HEK293 (cell line): ENCODE measurements around the gene KRT20.

Experiments
- HOXC10 ChIP-seq: sonication (generic); formaldehyde crosslinking; IDR thresholded peaks from 2 replicates; pipeline ENCODE4 v1.8.1; 2023; ENCODE audit warnings: mild to moderate bottlenecking, missing genetic modification reagents
- HOXD13 ChIP-seq: sonication (generic); formaldehyde crosslinking; IDR thresholded peaks from 2 replicates; pipeline ENCODE4 v1.8.0; 2022; ENCODE audit warnings: missing genetic modification reagents, borderline replicate concordance
- PRDM10 ChIP-seq: fragments of 450-650 bp; formaldehyde crosslinking; IDR thresholded peaks from 2 replicates; pipeline ENCODE4 v1.5.1; 2016; ENCODE audit warnings: missing biosample characterization, missing genetic modification characterization
- SCRT2 ChIP-seq: fragments of 450-650 bp; formaldehyde crosslinking; IDR thresholded peaks from 2 replicates; pipeline ENCODE4 v1.5.1; 2016; ENCODE audit warnings: missing biosample characterization, missing genetic modification characterization
- SP7 ChIP-seq: fragments of 450-650 bp; formaldehyde crosslinking; IDR thresholded peaks from 2 replicates; pipeline ENCODE4 v1.5.1; 2016; ENCODE audit warnings: missing biosample characterization, missing genetic modification characterization
- WT1 ChIP-seq: fragments of 450-650 bp; formaldehyde crosslinking; IDR thresholded peaks from 2 replicates; pipeline ENCODE4 v1.5.1; 2016; ENCODE audit warnings: missing biosample characterization, missing genetic modification characterization
- ZBTB17 ChIP-seq: fragments of 450-650 bp; formaldehyde crosslinking; IDR thresholded peaks from 2 replicates; pipeline ENCODE4 v1.5.1; 2016; ENCODE audit warnings: missing biosample characterization, missing genetic modification characterization
- ZBTB7A ChIP-seq: fragments of 450-650 bp; formaldehyde crosslinking; IDR thresholded peaks from 2 replicates; pipeline ENCODE4 v1.5.1; 2016; ENCODE audit warnings: low read depth, missing biosample characterization, missing genetic modification characterization
- ZBTB8A ChIP-seq: fragments of 450-650 bp; formaldehyde crosslinking; IDR thresholded peaks from 2 replicates; pipeline ENCODE4 v1.5.1; 2016; ENCODE audit warnings: missing biosample characterization, missing genetic modification characterization
- ZNF280C ChIP-seq: fragments of 450-650 bp; formaldehyde crosslinking; IDR thresholded peaks from 2 replicates; pipeline ENCODE4 v1.5.1; 2016; ENCODE audit warnings: missing biosample characterization, missing genetic modification characterization
- ZNF280D ChIP-seq: fragments of 450-650 bp; formaldehyde crosslinking; IDR thresholded peaks from 2 replicates; pipeline ENCODE4 v1.5.1; 2016; ENCODE audit warnings: missing biosample characterization, missing genetic modification characterization
- ZNF37A ChIP-seq: fragments of 450-650 bp; IDR thresholded peaks from 2 replicates; pipeline ENCODE4 v1.5.1; 2018; ENCODE audit warnings: missing biosample characterization, missing genetic modification characterization
- ZNF521 ChIP-seq: fragments of 450-650 bp; formaldehyde crosslinking; IDR thresholded peaks from 2 replicates; pipeline ENCODE4 v1.5.1; 2017; ENCODE audit warnings: missing biosample characterization, mild to moderate bottlenecking, missing genetic modification characterization
- ZNF560 ChIP-seq: fragments of 450-650 bp; formaldehyde crosslinking; IDR thresholded peaks from 2 replicates; pipeline ENCODE4 v1.5.1; 2017; ENCODE audit warnings: missing biosample characterization, missing genetic modification characterization, borderline replicate concordance
- ZNF610 ChIP-seq: fragments of 450-650 bp; formaldehyde crosslinking; IDR thresholded peaks from 2 replicates; pipeline ENCODE4 v1.5.1; 2016; ENCODE audit warnings: missing biosample characterization, missing genetic modification characterization, borderline replicate concordance
- ZNF654 ChIP-seq: fragments of 450-650 bp; formaldehyde crosslinking; IDR thresholded peaks from 2 replicates; pipeline ENCODE4 v1.5.1; 2016; ENCODE audit warnings: low read depth, missing biosample characterization, missing genetic modification characterization
- ZNF664 ChIP-seq: fragments of 450-650 bp; formaldehyde crosslinking; IDR thresholded peaks from 2 replicates; pipeline ENCODE4 v1.5.1; 2016; ENCODE audit warnings: missing biosample characterization, missing genetic modification characterization
- ZNF704 ChIP-seq: fragments of 450-650 bp; formaldehyde crosslinking; IDR thresholded peaks from 2 replicates; pipeline ENCODE4 v1.5.1; 2016; ENCODE audit warnings: missing biosample characterization, missing genetic modification characterization
- ZNF707 ChIP-seq: fragments of 450-650 bp; formaldehyde crosslinking; IDR thresholded peaks from 2 replicates; pipeline ENCODE4 v1.5.1; 2016; ENCODE audit warnings: missing biosample characterization, missing genetic modification characterization
- ZNF76 ChIP-seq: fragments of 450-650 bp; formaldehyde crosslinking; IDR thresholded peaks from 2 replicates; pipeline ENCODE4; 2016; ENCODE audit warnings: low read depth, missing biosample characterization, missing genetic modification characterization, borderline replicate concordance
- ZNF776 ChIP-seq: fragments of 450-650 bp; formaldehyde crosslinking; IDR thresholded peaks from 2 replicates; pipeline ENCODE4 v1.5.0; 2017; ENCODE audit warnings: missing biosample characterization, missing genetic modification characterization, borderline replicate concordance
- ZNF791 ChIP-seq: fragments of 450-650 bp; formaldehyde crosslinking; IDR thresholded peaks from 2 replicates; pipeline ENCODE4 v1.5.1; 2016; ENCODE audit warnings: missing biosample characterization, missing genetic modification characterization
- ZSCAN30 ChIP-seq: fragments of 450-650 bp; IDR thresholded peaks from 2 replicates; pipeline ENCODE4 v1.5.1; 2018; ENCODE audit warnings: missing biosample characterization, mild to moderate bottlenecking, missing genetic modification characterization, moderate library complexity
- TF ChIP-seq, protein P1 (sequence below): fragments of 450-650 bp; formaldehyde crosslinking; optimal IDR thresholded peaks from 2 replicates; pipeline ENCODE3; 2016; ENCODE audit warnings: missing biosample characterization, mild to moderate bottlenecking, missing genetic modification characterization
- TF ChIP-seq, protein P2 (sequence below): fragments of 450-650 bp; formaldehyde crosslinking; IDR thresholded peaks from 2 replicates; pipeline ENCODE4 v1.5.1; 2016; ENCODE audit warnings: missing biosample characterization, missing genetic modification characterization

KRT20 gene

GRCh38 chr17:40827746-40828453, 57.1 kb downstream of the KRT20 start (continued):
- TF ChIP-seq ZNF280C (tag by site-specific recombination) = no peak
- TF ChIP-seq ZNF776 (tag by site-specific recombination) = no peak
- TF ChIP-seq ZBTB17 (tag by site-specific recombination) = peak; percentile 98
- TF ChIP-seq ZNF704 (tag by site-specific recombination) = no peak
- TF ChIP-seq ZNF791 (tag by site-specific recombination) = no peak
- no peak for TF ChIP-seq ZNF654
- TF ChIP-seq ZNF610 (tag by site-specific recombination) = peak; percentile 53; the same call in 1 of the 2 replicates
- TF ChIP-seq, protein P1, sequence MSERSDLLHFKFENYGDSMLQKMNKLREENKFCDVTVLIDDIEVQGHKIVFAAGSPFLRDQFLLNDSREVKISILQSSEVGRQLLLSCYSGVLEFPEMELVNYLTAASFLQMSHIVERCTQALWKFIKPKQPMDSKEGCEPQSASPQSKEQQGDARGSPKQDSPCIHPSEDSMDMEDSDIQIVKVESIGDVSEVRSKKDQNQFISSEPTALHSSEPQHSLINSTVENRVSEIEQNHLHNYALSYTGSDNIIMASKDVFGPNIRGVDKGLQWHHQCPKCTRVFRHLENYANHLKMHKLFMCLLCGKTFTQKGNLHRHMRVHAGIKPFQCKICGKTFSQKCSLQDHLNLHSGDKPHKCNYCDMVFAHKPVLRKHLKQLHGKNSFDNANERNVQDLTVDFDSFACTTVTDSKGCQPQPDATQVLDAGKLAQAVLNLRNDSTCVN (tag by site-specific recombination) = no peak
- no peak for TF ChIP-seq ZNF280D (tag by site-specific recombination)
- 0 out of 2 replicates have a peak, but pooled peaks have one; percentile 41 for TF ChIP-seq ZSCAN30 (tag by site-specific recombination)
- no peak for TF ChIP-seq HOXC10 (CRISPR knock-in tag)
- no peak for TF ChIP-seq ZNF521 (tag by site-specific recombination)
- no peak for TF ChIP-seq ZNF37A (tag by site-specific recombination)
- no peak for TF ChIP-seq ZNF707 (tag by site-specific recombination)
- peak; percentile 98 for TF ChIP-seq WT1 (tag by site-specific recombination)
- TF ChIP-seq ZBTB7A (tag by site-specific recombination) = no peak
- TF ChIP-seq PRDM10 (tag by site-specific recombination) = peak; percentile 57
- TF ChIP-seq HOXD13 (CRISPR knock-in tag) = no peak
- TF ChIP-seq ZNF664 (tag by site-specific recombination) = no peak
- TF ChIP-seq ZBTB8A (tag by site-specific recombination) = peak; percentile 40
- TF ChIP-seq ZNF560 = no peak
- TF ChIP-seq SP7 = peak; percentile 99
- peak; percentile 37; the same call in 1 of the 2 replicates for TF ChIP-seq SCRT2 (tag by site-specific recombination)
- TF ChIP-seq, protein P2, sequence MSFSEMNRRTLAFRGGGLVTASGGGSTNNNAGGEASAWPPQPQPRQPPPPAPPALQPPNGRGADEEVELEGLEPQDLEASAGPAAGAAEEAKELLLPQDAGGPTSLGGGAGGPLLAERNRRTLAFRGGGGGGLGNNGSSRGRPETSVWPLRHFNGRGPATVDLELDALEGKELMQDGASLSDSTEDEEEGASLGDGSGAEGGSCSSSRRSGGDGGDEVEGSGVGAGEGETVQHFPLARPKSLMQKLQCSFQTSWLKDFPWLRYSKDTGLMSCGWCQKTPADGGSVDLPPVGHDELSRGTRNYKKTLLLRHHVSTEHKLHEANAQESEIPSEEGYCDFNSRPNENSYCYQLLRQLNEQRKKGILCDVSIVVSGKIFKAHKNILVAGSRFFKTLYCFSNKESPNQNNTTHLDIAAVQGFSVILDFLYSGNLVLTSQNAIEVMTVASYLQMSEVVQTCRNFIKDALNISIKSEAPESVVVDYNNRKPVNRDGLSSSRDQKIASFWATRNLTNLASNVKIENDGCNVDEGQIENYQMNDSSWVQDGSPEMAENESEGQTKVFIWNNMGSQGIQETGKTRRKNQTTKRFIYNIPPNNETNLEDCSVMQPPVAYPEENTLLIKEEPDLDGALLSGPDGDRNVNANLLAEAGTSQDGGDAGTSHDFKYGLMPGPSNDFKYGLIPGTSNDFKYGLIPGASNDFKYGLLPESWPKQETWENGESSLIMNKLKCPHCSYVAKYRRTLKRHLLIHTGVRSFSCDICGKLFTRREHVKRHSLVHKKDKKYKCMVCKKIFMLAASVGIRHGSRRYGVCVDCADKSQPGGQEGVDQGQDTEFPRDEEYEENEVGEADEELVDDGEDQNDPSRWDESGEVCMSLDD (tag by site-specific recombination) = no peak
- TF ChIP-seq ZNF76 (tag by site-specific recombination) = no peak
